Endothelial cell of umbilical vein (primary cell): ENCODE data around the gene WWC1. TPM values are rescaled to one million over a fixed set of nuclear protein-coding genes. Genes with fewer than 3 reads are reported as not detected.

Experiments used
- BruUV-seq: library from RNA; stranded (reverse); fragments of 400-500 nt; replicated peaks from 2 replicates; lab custom pipeline; 2021; lab: Mats Ljungman, UMichigan
- CTCF ChIA-PET: fragments of 300-600, 350-600 bp; sonication (Branson Sonifier 250); formaldehyde crosslinking; loops from one replicate; lab custom pipeline; 2021; ENCODE audit warnings: antibody characterized with exemption, inconsistent platforms; lab: Charles Lee
- POLR2A ChIA-PET: fragments of 300-600, 350-600 bp; sonication (Branson Sonifier 250); formaldehyde crosslinking; loops from one replicate; lab custom pipeline; 2021; ENCODE audit warnings: antibody characterized with exemption, inconsistent platforms; lab: Charles Lee
- DNase-seq: peaks from one replicate; pipeline ENCODE4 v3.0.0-alpha.2; 2011; ENCODE audit warnings: low read depth, low spot score
- FAIRE-seq: peaks from 2 replicates; lab custom pipeline; 2011; peaks lifted over from hg19 to GRCh38; lab: Jason Lieb, UNC
- H2AFZ ChIP-seq: 2 replicates; pipeline ENCODE4 v1.6.0; 2012; ENCODE audit warnings: low read depth, low read length, control low read depth, inconsistent platforms
- H3K27ac ChIP-seq: 2 replicates; pipeline ENCODE4 v1.5.1; 2011; ENCODE audit warnings: low read depth, mild to moderate bottlenecking, control low read depth, low read length, moderate library complexity; ENCODE audit not compliant: insufficient read depth
- H3K27me3 ChIP-seq, 2 experiments: 2 replicates each; pipeline versions ENCODE4 v1.6.0 to v1.6.1; 2011; ENCODE audit warnings: low read length in 2 of 2, mixed read lengths in 1 of 2; ENCODE audit not compliant: control insufficient read depth in 2 of 2, insufficient read depth in 2 of 2
- H3K36me3 ChIP-seq, 2 experiments: 2 replicates in 1 of 2; 3 replicates in 1 of 2; pipeline ENCODE4 v1.5.1; 2011; ENCODE audit warnings: low read length in 2 of 2, mild to moderate bottlenecking in 1 of 2, moderate library complexity in 1 of 2; ENCODE audit not compliant: control insufficient read depth in 2 of 2, insufficient read depth in 2 of 2; ENCODE audit errors: extremely low read depth in 1 of 2
- H3K4me1 ChIP-seq: 3 replicates; pipeline ENCODE4 v1.5.1; 2011; ENCODE audit warnings: mild to moderate bottlenecking, low read length; ENCODE audit not compliant: control insufficient read depth, insufficient read depth; ENCODE audit errors: extremely low read depth
- H3K4me2 ChIP-seq: 2 replicates; pipeline ENCODE4 v1.6.1; 2011; ENCODE audit warnings: low read length, control low read depth, mixed read lengths; ENCODE audit not compliant: insufficient read depth
- H3K4me3 ChIP-seq, 3 experiments: fragments of 200-600 bp in 1 of 3; sonication (generic), shearing (Covaris generic) in 1 of 3; replicated peaks in 1 of 3; 2 replicates each; pipeline ENCODE4 v1.5.1; 2011 to 2016; ENCODE audit warnings: control low read depth in 3 of 3, low read length in 3 of 3, mild to moderate bottlenecking in 2 of 3, inconsistent platforms in 1 of 3, low read depth in 1 of 3, moderate library complexity in 1 of 3; ENCODE audit not compliant: insufficient read depth in 1 of 3
- H3K79me2 ChIP-seq: 2 replicates; pipeline ENCODE4 v1.6.0; 2012; ENCODE audit warnings: low read length, inconsistent platforms; ENCODE audit not compliant: control insufficient read depth, insufficient read depth
- H3K9ac ChIP-seq: replicated peaks from 2 replicates; pipeline ENCODE3; 2011; ENCODE audit warnings: low read length, control low read depth; ENCODE audit not compliant: insufficient read depth; ENCODE audit errors: extremely low read depth
- H3K9me1 ChIP-seq: replicated peaks from 3 replicates; pipeline ENCODE4 v1.6.0; 2011; ENCODE audit warnings: mild to moderate bottlenecking, low read length; ENCODE audit not compliant: control insufficient read depth, insufficient read depth; ENCODE audit errors: extremely low read depth
- H3K9me3 ChIP-seq: replicated peaks from 2 replicates; pipeline ENCODE4 v1.5.1; 2012; ENCODE audit warnings: low read length, inconsistent platforms; ENCODE audit not compliant: control insufficient read depth, insufficient read depth
- H4K20me1 ChIP-seq: replicated peaks from 2 replicates; pipeline ENCODE3; 2011; ENCODE audit warnings: mild to moderate bottlenecking, low read length; ENCODE audit not compliant: control insufficient read depth, insufficient read depth; ENCODE audit errors: extremely low read depth
- FOS ChIP-seq: IDR thresholded peaks from 2 replicates; pipeline ENCODE4 v1.6.1; 2011; ENCODE audit warnings: mild to moderate bottlenecking, low read length, moderate library complexity, borderline replicate concordance; ENCODE audit not compliant: insufficient read depth
- GATA2 ChIP-seq: IDR thresholded peaks from 2 replicates; pipeline ENCODE4 v1.7.0; 2011; ENCODE audit warnings: low read depth, mild to moderate bottlenecking, moderate library complexity, mixed read lengths, low read length; ENCODE audit not compliant: insufficient read length, insufficient read depth
- MYC ChIP-seq: IDR thresholded peaks from one replicate; pipeline ENCODE4 v1.6.1; 2011; ENCODE audit warnings: mild to moderate bottlenecking, low read depth, low read length
- POLR2A ChIP-seq: IDR thresholded peaks from 2 replicates; pipeline ENCODE4 v1.6.1; 2012; ENCODE audit warnings: low read depth, mild to moderate bottlenecking, control low read depth, low read length
- POLR2AphosphoS5 ChIP-seq: IDR thresholded peaks from 2 replicates; pipeline ENCODE4 v1.6.1; 2012; ENCODE audit warnings: low read depth, mild to moderate bottlenecking, control low read depth, low read length, moderate library complexity; ENCODE audit not compliant: insufficient read depth
- dilution Hi-C: fragments of 300-500 bp; cut with MboI; formaldehyde crosslinking; loops from one replicate; pipeline ENCODE4 v1.15.0; 2019; ENCODE audit warnings: low sequenced_read_pairs; ENCODE audit not compliant: extremely low pct_ligation_motif_present
- intact Hi-C: fragments of 100-400 bp; cut with micrococcal nuclease; formaldehyde crosslinking; loops from one replicate; pipeline ENCODE4 v1.10.0; 2022
- polyA plus RNA-seq, 4 experiments: library from polyadenylated mRNA; depleted of rRNA in 3 of 4; stranded (reverse) in 3 of 4; unstranded in 1 of 4; fragments of >200 nt; gene quantifications; 2 replicates each; pipeline versions ENCODE4 v1.2.1 to v1.2.3, GENCODE V29; 2011 to 2012; ENCODE audit warnings: missing spikeins in 1 of 4
- total RNA-seq: library from RNA; stranded (reverse); gene quantifications from 2 replicates; pipeline ENCODE4 v1.2.3, GENCODE V29; 2021
- TF ChIP-seq, protein P1 (sequence below), 2 donors: IDR thresholded peaks; 1 replicate in 1 of 2; 2 replicates in 1 of 2; pipeline ENCODE4 v1.5.1; 2011; ENCODE audit warnings: low read length in 2 of 2, mild to moderate bottlenecking in 2 of 2, moderate library complexity in 2 of 2, control low read depth in 1 of 2, inconsistent platforms in 1 of 2, low read depth in 1 of 2; ENCODE audit not compliant: insufficient read depth in 1 of 2; ENCODE audit errors: extremely low read depth in 1 of 2
- TF ChIP-seq, protein P2 (sequence below): IDR thresholded peaks from 2 replicates; pipeline ENCODE4 v1.6.1; 2011; ENCODE audit not compliant: insufficient read depth, insufficient read length

WWC1 gene
- total and polyA plus RNA-seq, 2 donors (not counting 3 experiments of a cell fraction or from before 2014, with no cell fraction given) = 0.03 to 0.91 TPM

DNA sequence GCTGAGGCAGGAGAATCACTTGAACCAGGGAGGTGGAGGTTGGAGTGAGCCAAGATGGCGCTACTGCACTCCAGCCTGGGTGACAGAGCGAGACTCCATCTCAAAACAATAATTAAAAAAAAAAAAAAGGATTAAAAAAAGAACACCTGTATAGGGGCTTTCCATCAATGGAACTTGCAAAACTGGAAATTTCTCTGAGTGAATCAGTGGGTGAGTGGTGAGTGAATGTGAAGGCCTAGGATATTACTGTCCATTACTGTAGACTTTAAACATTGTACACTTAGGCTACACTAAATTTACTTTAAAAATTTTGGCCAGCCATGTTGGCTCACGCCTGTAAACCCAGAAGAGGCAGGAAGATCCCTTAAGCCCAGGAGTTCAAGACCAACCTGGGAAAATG is 189.2 kb downstream of the WWC1 start:
- no peaks in the 10 kb centered on the region for H3K79me2 ChIP-seq
- no peaks in the 10 kb centered on the region for H3K4me1 ChIP-seq
- ChIA-PET POLR2A (no interaction called here), CTCF (no interaction called here)
- DNase-seq = no peak
- BruUV-seq = no TSS peak
- H3K4me2 ChIP-seq = no peak overlapping the region
- no peaks in the 10 kb centered on the region for H3K36me3 ChIP-seq
- no peaks in the 10 kb centered on the region for H3K9me1 ChIP-seq
- intact Hi-C loops (loop anchor here (10.0 kb wide), 1 partner anchor 1104 kb away; the partner anchor contains the start of gene SPDL1), dilution Hi-C loops (no loop called here)
- H4K20me1 ChIP-seq = no peaks in the 10 kb centered on the region
- H3K27me3 ChIP-seq = no peaks in the 10 kb centered on the region
- H3K4me3 ChIP-seq = no peak overlapping the region
- H3K9ac ChIP-seq = no peak overlapping the region
- TF ChIP-seq, protein P1, sequence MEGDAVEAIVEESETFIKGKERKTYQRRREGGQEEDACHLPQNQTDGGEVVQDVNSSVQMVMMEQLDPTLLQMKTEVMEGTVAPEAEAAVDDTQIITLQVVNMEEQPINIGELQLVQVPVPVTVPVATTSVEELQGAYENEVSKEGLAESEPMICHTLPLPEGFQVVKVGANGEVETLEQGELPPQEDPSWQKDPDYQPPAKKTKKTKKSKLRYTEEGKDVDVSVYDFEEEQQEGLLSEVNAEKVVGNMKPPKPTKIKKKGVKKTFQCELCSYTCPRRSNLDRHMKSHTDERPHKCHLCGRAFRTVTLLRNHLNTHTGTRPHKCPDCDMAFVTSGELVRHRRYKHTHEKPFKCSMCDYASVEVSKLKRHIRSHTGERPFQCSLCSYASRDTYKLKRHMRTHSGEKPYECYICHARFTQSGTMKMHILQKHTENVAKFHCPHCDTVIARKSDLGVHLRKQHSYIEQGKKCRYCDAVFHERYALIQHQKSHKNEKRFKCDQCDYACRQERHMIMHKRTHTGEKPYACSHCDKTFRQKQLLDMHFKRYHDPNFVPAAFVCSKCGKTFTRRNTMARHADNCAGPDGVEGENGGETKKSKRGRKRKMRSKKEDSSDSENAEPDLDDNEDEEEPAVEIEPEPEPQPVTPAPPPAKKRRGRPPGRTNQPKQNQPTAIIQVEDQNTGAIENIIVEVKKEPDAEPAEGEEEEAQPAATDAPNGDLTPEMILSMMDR (IDR thresholded peaks at IDR 0.05; ENCODE audit: extremely low read depth in 1 of 2, insufficient read depth in 1 of 2, low read depth in 1 of 2, low read length in 2 of 2) = no peak
- TF ChIP-seq MYC (no peak), FOS (no peak)
- H3K9me3 ChIP-seq = no peaks in the 10 kb centered on the region
- no peak for FAIRE-seq
- no peak overlapping the region for H3K27ac ChIP-seq
- no peak overlapping the region for H2AFZ ChIP-seq

GRCh38 chr5:168481330-168481788 is 189.9 kb downstream of the WWC1 start:
- Histone ChIP-seq H3K9me3 (no peaks in the 10 kb centered on the region), H3K79me2 (no peaks in the 10 kb centered on the region), H3K27ac (no peak overlapping the region), H3K9me1 (no peaks in the 10 kb centered on the region), H4K20me1 (no peaks in the 10 kb centered on the region), H3K9ac (no peak overlapping the region), H3K4me3 (no peak overlapping the region), H3K27me3 (no peaks in the 10 kb centered on the region), H2AFZ (no peak overlapping the region), H3K36me3 (no peaks in the 10 kb centered on the region), H3K4me1 (no peaks in the 10 kb centered on the region), H3K4me2 (no peak overlapping the region)
- dilution Hi-C loops = no loop called here
- ChIA-PET POLR2A (no interaction called here), CTCF (no interaction called here)
- DNase-seq (no peak), FAIRE-seq (no peak)
- intact Hi-C loops = loop anchor here (10.0 kb wide), 1 partner anchor 1103 kb away; the partner anchor contains the start of gene SPDL1
- BruUV-seq = no TSS peak
- TF ChIP-seq MYC (no peak), FOS (no peak), GATA2 (no peak), POLR2A (no peak), POLR2AphosphoS5 (no peak)
- TF ChIP-seq, protein P1 (IDR thresholded peaks at IDR 0.05; ENCODE audit: extremely low read depth in 1 of 2, insufficient read depth in 1 of 2, low read depth in 1 of 2, low read length in 2 of 2) = no peak
- TF ChIP-seq, protein P2, sequence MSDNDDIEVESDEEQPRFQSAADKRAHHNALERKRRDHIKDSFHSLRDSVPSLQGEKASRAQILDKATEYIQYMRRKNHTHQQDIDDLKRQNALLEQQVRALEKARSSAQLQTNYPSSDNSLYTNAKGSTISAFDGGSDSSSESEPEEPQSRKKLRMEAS = no peak
